Activated CD4-positive, alpha-beta memory T cell treated with anti-CD3 and anti-CD28 coated beads for 36 hours (primary cell): ENCODE results near the gene ARHGAP11A. TPM values are rescaled to one million over a fixed set of nuclear protein-coding genes. Genes with fewer than 3 reads are reported as not detected.

Experiments used
- CTCF ChIA-PET: fragments of 350-600 bp; sonication (Branson Sonifier 250); formaldehyde crosslinking; loops from one replicate; lab custom pipeline; 2021; ENCODE audit warnings: antibody characterized with exemption, inconsistent platforms; lab: Charles Lee
- POLR2A ChIA-PET: fragments of 350-600 bp; sonication (Branson Sonifier 250); formaldehyde crosslinking; loops from one replicate; lab custom pipeline; 2021; ENCODE audit warnings: antibody characterized with exemption; lab: Charles Lee
- DNase-seq: peaks from one replicate; pipeline ENCODE4 v3.0.0-alpha.2; 2020
- H3K27ac Mint-ChIP-seq: one replicate; pipeline ENCODE4 v1.8.0; 2021; ENCODE audit warnings: mixed read lengths
- H3K27me3 Mint-ChIP-seq: one replicate; pipeline ENCODE4 v1.8.0; 2021; ENCODE audit warnings: mixed read lengths
- H3K36me3 Mint-ChIP-seq: one replicate; pipeline ENCODE4 v1.8.0; 2021; ENCODE audit warnings: mixed read lengths
- H3K4me1 Mint-ChIP-seq: one replicate; pipeline ENCODE4 v1.8.0; 2021; ENCODE audit warnings: low read depth, mixed read lengths
- H3K4me3 Mint-ChIP-seq: one replicate; pipeline ENCODE4 v1.8.0; 2021; ENCODE audit warnings: mild to moderate bottlenecking, mixed read lengths
- H3K9me3 Mint-ChIP-seq: one replicate; pipeline ENCODE4 v1.8.0; 2021; ENCODE audit warnings: mixed read lengths
- intact Hi-C: fragments of 100-400 bp; cut with micrococcal nuclease; formaldehyde crosslinking; loops from one replicate; pipeline ENCODE4 v1.15.1; 2023
- total RNA-seq, 2 experiments: library from RNA; stranded (reverse); gene quantifications; one replicate each; pipeline ENCODE4 v1.2.3, GENCODE V29; 2021

The ARHGAP11A gene
- total RNA-seq, 2 experiments from 2014 or later: 112 to 122 TPM

DNA sequence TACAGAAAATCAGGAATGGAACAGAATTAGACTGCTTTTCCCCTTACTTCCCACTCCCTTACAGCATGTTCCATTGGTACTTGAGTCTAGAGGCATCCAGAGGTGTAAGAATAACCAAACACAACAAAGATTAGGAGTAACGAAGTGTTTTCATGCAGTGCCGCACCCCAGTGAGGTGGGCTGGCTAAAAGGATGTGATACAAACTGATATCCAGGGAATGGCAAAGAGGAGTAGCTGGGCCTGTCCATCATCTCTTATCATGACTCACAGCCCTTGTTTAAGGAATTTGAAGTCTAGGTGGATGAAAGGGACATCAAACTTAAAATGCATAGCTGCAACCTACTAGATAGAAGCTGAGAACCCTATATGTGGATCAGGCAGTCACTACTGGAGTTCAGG, 42.6 kb downstream of the ARHGAP11A start:
- ChIA-PET POLR2A (no interaction called here), CTCF (interaction anchor here (0.7 to 1.6 kb wide), 3 partner anchors 9 to 338 kb away, joined by 3 to 4 read pairs (median 3); no protein-coding TSS in a partner anchor)
- DNase-seq: no peak
- H3K9me3 Mint-ChIP-seq: no peaks in the 10 kb centered on the region
- intact Hi-C loops: no loop called here
- no peaks in the 10 kb centered on the region for H3K36me3 Mint-ChIP-seq
- H3K4me1 Mint-ChIP-seq: peaks cover 10% of the 10 kb centered on the region
- H3K27ac Mint-ChIP-seq: no peak overlapping the region
- no peaks in the 10 kb centered on the region for H3K27me3 Mint-ChIP-seq
- H3K4me3 Mint-ChIP-seq: no peak overlapping the region

DNA sequence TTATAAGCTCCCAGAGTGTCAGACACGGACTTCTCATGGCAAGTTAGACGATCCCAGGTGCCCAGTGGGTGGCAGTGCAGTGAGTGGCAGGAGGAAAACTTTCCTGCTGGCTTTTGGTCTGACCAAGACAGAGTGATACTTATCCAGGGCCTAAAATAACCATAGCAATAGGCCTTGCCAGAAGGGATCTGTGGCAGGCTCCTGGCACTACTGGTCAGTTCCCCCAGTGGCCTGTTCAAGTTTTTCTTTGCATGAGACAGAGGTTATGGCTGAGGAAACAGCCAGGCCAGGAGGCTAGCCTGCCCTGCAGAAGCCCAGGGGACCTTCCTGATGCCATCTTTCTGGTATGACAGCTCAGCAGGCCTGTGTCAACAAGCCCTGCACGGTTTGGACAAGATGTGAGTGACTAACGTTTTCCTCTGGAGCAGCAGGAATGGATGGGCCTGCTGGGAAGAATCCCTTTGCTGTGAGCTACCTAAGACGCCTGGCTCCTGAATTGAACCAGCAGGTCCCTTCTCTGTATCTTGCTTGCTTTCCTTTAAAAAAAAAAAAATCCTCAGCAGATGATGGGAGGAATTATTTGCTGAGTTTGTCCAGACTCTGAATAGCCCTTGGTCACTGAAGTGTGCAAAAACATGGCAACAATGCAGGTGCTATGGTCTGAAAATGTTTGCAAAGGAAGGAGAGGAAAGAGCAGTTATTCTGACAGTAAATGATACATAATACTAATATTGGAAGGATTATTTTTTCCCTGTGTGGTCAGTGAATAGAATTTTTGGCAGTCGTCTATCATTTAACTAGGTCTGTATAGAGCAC, 44.2 kb downstream of the ARHGAP11A start:
- Mint-ChIP-seq H3K4me1 (peaks cover 10% of the 10 kb centered on the region), H3K9me3 (no peaks in the 10 kb centered on the region), H3K36me3 (no peaks in the 10 kb centered on the region), H3K4me3 (no peak overlapping the region), H3K27ac (no peak overlapping the region), H3K27me3 (no peaks in the 10 kb centered on the region)
- POLR2A ChIA-PET: no interaction called here
- intact Hi-C loops: loop anchor here (10.0 kb wide), 1 partner anchor 295 kb away; no protein-coding TSS in a partner anchor
- no peak for DNase-seq
- CTCF ChIA-PET: interaction anchor here (0.7 to 1.3 kb wide), 2 partner anchors 9 to 181 kb away, joined by 3 to 4 read pairs; no protein-coding TSS in a partner anchor

DNA sequence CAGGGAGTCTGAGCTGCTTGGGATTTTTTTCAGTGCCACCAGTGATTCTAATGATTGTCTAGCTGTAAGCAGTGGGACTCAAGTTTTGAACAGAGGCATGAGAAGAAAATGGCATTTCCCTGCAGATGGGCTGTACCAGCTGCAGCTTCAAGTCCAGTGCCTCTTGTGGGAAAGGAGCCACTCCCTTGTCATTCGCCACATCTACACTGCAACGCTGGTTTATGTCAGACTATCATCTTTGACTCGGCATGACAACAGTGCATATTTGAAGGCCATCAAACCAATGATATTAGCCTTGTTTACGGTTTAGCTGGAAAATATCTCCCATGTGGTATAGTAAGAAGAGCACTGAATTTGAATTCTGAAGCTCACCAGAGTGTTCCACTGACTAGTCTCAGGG, 48.4 kb downstream of the ARHGAP11A start:
- H3K4me3 Mint-ChIP-seq: no peak overlapping the region
- H3K4me1 Mint-ChIP-seq: no peaks in the 10 kb centered on the region
- no peaks in the 10 kb centered on the region for H3K36me3 Mint-ChIP-seq
- H3K9me3 Mint-ChIP-seq: no peaks in the 10 kb centered on the region
- CTCF ChIA-PET: interaction anchor here (0.8 to 3.2 kb wide), 10 partner anchors 11 to 1037 kb away, joined by 3 to 33 read pairs (median 8); no protein-coding TSS in a partner anchor
- intact Hi-C loops: loop anchor here (10.0 kb wide), 1 partner anchor 291 kb away; no protein-coding TSS in a partner anchor
- POLR2A ChIA-PET: no interaction called here
- H3K27me3 Mint-ChIP-seq: no peaks in the 10 kb centered on the region
- H3K27ac Mint-ChIP-seq: no peak overlapping the region
- DNase-seq: no peak

DNA sequence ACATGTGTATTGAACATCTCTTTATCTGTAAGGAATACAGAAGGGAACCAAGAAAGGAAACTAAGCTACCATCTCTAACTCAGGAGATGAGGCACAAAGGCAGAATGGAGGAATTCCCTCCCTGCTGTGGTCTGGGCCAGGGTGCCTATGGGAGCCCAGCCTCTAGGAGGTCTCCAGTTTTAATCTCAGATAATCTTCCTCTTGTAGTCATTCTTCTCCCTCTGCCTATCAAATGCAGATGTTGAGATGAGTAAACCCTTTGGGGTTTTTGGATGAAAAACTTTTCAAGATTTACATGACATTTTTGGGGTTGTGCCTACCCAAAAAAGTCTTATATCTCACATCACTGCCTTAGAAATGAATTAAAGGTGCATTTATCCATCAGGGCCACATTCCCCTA, 49.5 kb downstream of the ARHGAP11A start:
- no peak overlapping the region for H3K4me3 Mint-ChIP-seq
- ChIA-PET CTCF (interaction anchor here (0.6 kb wide), 1 partner anchor 329 kb away, joined by 3 read pairs; no protein-coding TSS in a partner anchor), POLR2A (no interaction called here)
- H3K27me3 Mint-ChIP-seq: no peaks in the 10 kb centered on the region
- no peaks in the 10 kb centered on the region for H3K4me1 Mint-ChIP-seq
- no peak overlapping the region for H3K27ac Mint-ChIP-seq
- intact Hi-C loops: loop anchor here (10.0 kb wide), 1 partner anchor 290 kb away; no protein-coding TSS in a partner anchor
- H3K36me3 Mint-ChIP-seq: no peaks in the 10 kb centered on the region
- no peaks in the 10 kb centered on the region for H3K9me3 Mint-ChIP-seq
- DNase-seq: no peak

DNA sequence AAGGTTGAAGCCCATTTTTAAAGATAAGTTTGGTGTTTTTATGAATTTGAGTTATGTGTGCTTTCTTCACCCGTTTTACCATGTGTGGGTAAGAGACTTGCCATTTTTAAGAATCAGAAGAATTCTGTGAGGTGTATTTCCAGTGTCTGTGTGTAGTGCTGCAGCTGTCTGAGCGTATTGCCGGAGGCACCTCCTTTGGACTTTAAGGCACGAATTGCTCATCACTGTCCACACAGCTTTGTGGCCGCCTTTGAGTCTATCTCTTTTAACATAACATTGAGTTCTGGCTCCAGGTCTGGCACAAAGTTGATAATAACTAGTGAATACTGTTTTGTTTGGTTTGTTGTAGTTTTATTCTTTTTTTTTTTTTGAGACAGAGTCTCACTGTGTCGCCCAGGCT, 52.0 kb downstream of the ARHGAP11A start:
- no peaks in the 10 kb centered on the region for H3K27me3 Mint-ChIP-seq
- H3K4me3 Mint-ChIP-seq: no peak overlapping the region
- H3K27ac Mint-ChIP-seq: no peak overlapping the region
- intact Hi-C loops: loop anchor here (10.0 kb wide), 1 partner anchor 287 kb away; no protein-coding TSS in a partner anchor
- no peak for DNase-seq
- POLR2A ChIA-PET: no interaction called here
- H3K36me3 Mint-ChIP-seq: no peaks in the 10 kb centered on the region
- no peaks in the 10 kb centered on the region for H3K9me3 Mint-ChIP-seq
- H3K4me1 Mint-ChIP-seq: no peaks in the 10 kb centered on the region
- CTCF ChIA-PET: no interaction called here

DNA sequence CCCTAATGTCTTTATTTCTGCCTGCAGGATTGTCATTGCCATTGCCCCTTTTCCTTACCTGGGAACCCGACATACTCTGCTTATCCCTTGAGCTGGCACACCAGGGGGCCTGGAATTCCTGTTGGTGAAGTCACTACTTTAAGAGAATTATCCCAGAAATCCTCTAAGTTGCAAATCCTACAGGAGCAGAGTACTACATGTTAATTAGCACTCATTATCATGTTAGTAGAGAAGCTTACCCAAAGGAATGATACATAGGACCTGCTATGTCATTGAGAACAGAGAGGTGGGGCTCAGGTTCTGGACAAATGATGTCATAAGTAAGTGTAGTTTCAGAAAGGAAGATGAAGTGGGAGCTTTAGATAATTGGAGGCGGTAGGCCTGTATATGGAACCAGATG, 53.6 kb downstream of the ARHGAP11A start:
- Mint-ChIP-seq H3K9me3 (no peaks in the 10 kb centered on the region), H3K4me3 (no peak overlapping the region), H3K4me1 (no peaks in the 10 kb centered on the region), H3K27ac (no peak overlapping the region), H3K27me3 (no peaks in the 10 kb centered on the region), H3K36me3 (no peaks in the 10 kb centered on the region)
- ChIA-PET POLR2A (no interaction called here), CTCF (no interaction called here)
- intact Hi-C loops: loop anchor here (10.0 kb wide), 1 partner anchor 286 kb away; no protein-coding TSS in a partner anchor
- no peak for DNase-seq

DNA sequence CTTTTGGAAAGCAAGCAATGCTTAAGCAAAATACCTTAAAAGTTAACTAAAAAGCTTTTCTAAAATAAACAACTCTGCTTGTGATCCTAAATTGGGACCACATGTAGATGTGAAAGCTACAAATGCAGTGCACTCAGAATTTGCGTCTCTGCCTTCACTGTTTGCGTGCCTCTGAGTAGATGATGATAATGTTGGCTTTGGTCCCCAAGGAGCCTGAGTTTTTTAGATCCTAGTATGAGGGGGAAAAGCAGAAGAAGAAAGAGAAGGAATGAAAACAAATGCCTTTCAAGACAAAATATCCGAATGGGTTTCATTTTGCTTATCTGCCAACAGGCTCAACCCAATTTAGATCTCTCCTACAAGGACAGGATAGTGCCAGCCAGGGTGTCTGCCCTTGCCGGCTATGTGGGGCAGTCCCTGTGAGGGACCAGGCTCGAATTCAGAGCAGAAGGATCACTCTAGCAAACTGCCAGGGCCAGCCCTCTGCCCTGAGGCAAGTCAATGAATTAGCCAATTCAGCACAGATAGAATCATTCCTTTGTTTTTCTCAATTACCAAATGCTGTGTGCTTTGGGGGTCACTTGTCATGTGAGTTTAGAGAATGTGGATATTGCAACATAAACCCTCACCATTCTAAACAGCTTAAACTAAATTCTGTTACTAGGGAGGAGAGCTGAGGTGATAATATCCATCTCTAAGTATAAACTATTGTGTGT, 54.8 kb downstream of the ARHGAP11A start:
- ChIA-PET POLR2A (no interaction called here), CTCF (interaction anchor here (0.8 to 1.3 kb wide), 2 partner anchors 8 to 88 kb away, joined by 3 to 6 read pairs; no protein-coding TSS in a partner anchor)
- Mint-ChIP-seq H3K4me1 (no peaks in the 10 kb centered on the region), H3K27me3 (no peaks in the 10 kb centered on the region), H3K9me3 (no peaks in the 10 kb centered on the region), H3K4me3 (no peak overlapping the region), H3K36me3 (no peaks in the 10 kb centered on the region), H3K27ac (no peak overlapping the region)
- intact Hi-C loops: loop anchor here (10.0 kb wide), 1 partner anchor 285 kb away; no protein-coding TSS in a partner anchor
- DNase-seq: no peak

DNA sequence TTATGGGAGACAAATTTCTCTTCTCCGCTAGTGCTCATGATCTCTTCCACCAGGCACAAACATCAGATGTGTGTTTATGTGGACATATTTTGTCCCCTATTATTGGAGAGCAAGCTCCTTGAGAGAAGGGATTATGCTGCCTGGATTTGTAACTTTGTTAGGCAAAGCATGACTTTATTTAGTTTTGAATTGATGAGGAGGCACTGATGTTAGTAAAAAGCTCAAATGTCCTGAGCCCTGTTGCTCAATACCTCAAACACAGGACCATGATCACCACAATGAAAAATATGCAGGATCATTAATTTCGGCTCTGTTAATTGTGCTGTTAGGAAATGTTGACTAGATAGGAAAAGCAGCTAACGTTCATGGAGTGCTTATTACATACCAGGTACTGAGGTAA, 55.3 kb downstream of the ARHGAP11A start:
- H3K27me3 Mint-ChIP-seq: no peaks in the 10 kb centered on the region
- DNase-seq: no peak
- H3K4me1 Mint-ChIP-seq: no peaks in the 10 kb centered on the region
- no peak overlapping the region for H3K4me3 Mint-ChIP-seq
- ChIA-PET POLR2A (no interaction called here), CTCF (interaction anchor here (0.8 to 1.3 kb wide), 2 partner anchors 8 to 87 kb away, joined by 3 to 6 read pairs; no protein-coding TSS in a partner anchor)
- H3K9me3 Mint-ChIP-seq: no peaks in the 10 kb centered on the region
- H3K36me3 Mint-ChIP-seq: no peaks in the 10 kb centered on the region
- no peak overlapping the region for H3K27ac Mint-ChIP-seq
- intact Hi-C loops: no loop called here

DNA sequence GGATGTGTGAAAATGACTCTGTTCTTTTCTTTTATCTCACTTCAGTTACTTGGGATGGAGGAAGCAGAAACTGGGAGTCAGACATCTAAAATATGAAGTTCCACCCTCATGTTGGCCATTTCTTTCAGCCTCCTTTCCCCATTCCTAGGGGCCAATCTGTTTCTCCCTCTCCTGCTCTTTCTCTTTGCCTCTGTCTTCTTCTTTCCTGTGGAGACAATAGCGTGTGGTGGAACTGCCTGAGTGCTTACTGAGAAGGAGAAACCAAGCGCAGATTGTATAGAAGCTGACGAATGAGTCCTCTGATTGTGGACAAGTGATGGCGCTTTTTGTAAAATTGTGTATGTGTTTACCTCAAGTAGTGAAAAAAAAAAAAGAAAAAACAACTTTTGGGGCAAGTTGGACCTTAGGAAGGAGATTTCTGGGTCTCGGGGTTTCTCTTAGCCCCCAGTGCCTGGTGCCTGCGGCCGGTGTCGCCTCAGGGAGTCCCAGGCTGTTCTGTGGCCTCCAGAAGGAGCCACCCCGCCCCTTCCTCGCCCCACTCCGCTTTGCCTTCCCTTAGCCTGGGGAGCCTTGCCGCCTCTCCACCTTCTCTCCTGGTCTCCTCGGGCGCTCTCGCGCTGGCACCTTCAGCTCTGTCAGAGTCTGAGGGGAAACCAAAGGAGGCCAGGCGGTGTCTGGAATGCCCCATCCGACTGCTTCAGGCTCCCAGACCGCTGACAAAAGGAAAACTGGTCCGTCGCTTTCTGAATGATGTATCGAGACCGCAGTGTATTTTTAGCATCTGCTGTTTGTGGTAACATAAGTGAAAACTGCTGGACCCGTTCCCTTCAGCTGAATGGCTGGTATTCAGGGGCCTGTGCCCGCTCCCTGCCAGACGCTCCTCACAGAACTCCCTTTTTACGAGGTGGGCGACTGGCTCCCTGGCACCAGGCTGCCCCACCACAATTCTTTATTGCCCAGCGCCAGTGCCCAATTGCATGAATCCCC, 56.3 kb downstream of the ARHGAP11A start:
- POLR2A ChIA-PET: no interaction called here
- DNase-seq: no peak
- CTCF ChIA-PET: interaction anchor here (1.3 kb wide), 1 partner anchor 9 kb away, joined by 6 read pairs; no protein-coding TSS in a partner anchor
- Mint-ChIP-seq H3K9me3 (no peaks in the 10 kb centered on the region), H3K27me3 (no peaks in the 10 kb centered on the region), H3K27ac (no peak overlapping the region), H3K4me1 (no peaks in the 10 kb centered on the region), H3K4me3 (no peak overlapping the region), H3K36me3 (no peaks in the 10 kb centered on the region)
- intact Hi-C loops: no loop called here

DNA sequence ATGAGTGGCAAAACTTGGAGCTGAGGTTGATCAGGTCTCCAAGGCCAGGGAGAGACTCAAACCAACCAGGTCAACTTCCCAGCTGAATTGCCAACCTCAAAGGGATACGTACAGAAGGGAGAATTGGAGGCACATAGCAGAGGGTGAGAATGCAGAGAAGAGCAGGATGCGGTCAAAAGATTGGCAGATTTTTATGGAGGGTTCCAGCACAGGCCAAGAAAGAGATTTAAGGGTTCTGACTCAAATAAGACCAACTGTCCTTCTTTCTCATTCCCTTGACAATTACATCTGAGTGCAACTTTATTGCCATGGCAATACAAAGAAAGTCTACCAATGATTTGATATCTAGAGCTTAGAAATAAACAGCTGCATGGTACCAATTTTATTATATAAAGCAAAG, 59.4 kb downstream of the ARHGAP11A start:
- no peaks in the 10 kb centered on the region for H3K27me3 Mint-ChIP-seq
- no peak for DNase-seq
- ChIA-PET CTCF (interaction anchor here (1.5 kb wide), 1 partner anchor 12 kb away, joined by 4 read pairs; no protein-coding TSS in a partner anchor), POLR2A (no interaction called here)
- intact Hi-C loops: no loop called here
- no peaks in the 10 kb centered on the region for H3K9me3 Mint-ChIP-seq
- no peaks in the 10 kb centered on the region for H3K36me3 Mint-ChIP-seq
- H3K27ac Mint-ChIP-seq: no peak overlapping the region
- no peak overlapping the region for H3K4me3 Mint-ChIP-seq
- no peaks in the 10 kb centered on the region for H3K4me1 Mint-ChIP-seq

DNA sequence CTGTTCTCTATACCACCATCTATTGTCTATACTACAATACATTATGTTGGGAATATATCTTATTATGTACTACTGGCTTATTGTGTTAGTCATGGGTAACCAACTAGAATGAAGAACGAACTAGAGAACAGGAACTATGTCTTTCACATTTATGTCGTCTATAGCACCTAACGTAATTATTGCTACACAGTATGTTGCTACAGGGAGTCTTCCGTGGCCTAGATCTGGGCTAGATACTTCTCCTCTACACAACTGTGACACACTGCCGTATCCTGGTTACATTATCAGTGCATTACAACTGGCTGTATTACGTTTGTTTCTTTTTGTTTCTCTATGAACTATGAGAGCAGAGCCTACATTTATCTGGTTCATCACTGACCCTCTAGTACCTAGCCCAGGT, 60.2 kb downstream of the ARHGAP11A start:
- Mint-ChIP-seq H3K9me3 (no peaks in the 10 kb centered on the region), H3K27ac (no peak overlapping the region), H3K27me3 (no peaks in the 10 kb centered on the region), H3K4me3 (no peak overlapping the region), H3K4me1 (no peaks in the 10 kb centered on the region), H3K36me3 (no peaks in the 10 kb centered on the region)
- intact Hi-C loops: no loop called here
- no peak for DNase-seq
- ChIA-PET POLR2A (no interaction called here), CTCF (interaction anchor here (1.5 kb wide), 1 partner anchor 12 kb away, joined by 4 read pairs; no protein-coding TSS in a partner anchor)
